ENCODE data around the gene CEBPZ.

The CEBPZ gene

DNA sequence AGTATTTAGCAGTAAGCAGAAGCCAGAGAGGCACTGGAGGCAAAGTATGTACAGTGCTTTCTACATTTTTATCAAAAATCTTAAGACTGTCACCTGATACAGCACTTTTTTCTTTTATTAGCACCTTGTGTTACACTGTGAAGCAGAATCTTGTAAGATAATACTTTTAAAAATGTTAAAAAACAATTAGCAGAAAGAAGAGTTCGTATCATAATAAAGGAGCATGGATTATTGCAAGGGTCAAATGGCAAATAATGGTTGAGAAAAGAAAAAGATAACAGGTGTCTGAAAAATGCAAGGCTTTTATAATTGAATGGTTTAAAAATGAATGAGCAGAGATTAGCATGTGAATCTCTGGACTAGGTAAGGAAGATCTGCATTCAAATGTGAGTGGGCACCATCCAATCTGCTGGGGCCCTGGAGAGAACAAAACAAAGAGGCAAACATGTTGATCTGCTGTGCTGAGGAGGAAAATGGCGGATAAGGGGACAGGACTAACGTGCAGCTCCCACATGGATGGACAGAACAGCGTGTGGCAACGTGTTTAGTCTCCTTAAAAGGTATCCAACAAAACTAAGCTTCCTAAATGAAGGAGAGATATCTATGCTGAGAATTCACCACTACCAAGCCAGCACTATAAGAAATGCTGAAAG lies 25.6 kb downstream of the CEBPZ start:
- no peak for TF ChIP-seq TCF12 (IDR thresholded peaks at IDR 0.05; ENCODE audit: low read depth)
- TF ChIP-seq, protein P1, sequence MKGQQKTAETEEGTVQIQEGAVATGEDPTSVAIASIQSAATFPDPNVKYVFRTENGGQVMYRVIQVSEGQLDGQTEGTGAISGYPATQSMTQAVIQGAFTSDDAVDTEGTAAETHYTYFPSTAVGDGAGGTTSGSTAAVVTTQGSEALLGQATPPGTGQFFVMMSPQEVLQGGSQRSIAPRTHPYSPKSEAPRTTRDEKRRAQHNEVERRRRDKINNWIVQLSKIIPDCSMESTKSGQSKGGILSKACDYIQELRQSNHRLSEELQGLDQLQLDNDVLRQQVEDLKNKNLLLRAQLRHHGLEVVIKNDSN (IDR thresholded peaks at IDR 0.05) = no peak
- TF ChIP-seq NFIC (IDR thresholded peaks at IDR 0.05) = no peak
- TF ChIP-seq FOXM1 (IDR thresholded peaks at IDR 0.05; ENCODE audit: borderline replicate concordance, low read depth) = no peak
- TF ChIP-seq RAD21 (IDR thresholded peaks at IDR 0.05; ENCODE audit: low read depth) = no peak
- no peak for TF ChIP-seq EP300 (IDR thresholded peaks at IDR 0.05; ENCODE audit: borderline replicate concordance)
- TF ChIP-seq ZBTB7A (IDR thresholded peaks at IDR 0.05; ENCODE audit: low read depth) = no peak
- TF ChIP-seq CEBPB (IDR thresholded peaks at IDR 0.05) = no peak
- no peak for TF ChIP-seq TAF1 (IDR thresholded peaks at IDR 0.05; ENCODE audit: low read depth)
- no peak for TF ChIP-seq EGR1 (IDR thresholded peaks at IDR 0.05)
- TF ChIP-seq, protein P2, sequence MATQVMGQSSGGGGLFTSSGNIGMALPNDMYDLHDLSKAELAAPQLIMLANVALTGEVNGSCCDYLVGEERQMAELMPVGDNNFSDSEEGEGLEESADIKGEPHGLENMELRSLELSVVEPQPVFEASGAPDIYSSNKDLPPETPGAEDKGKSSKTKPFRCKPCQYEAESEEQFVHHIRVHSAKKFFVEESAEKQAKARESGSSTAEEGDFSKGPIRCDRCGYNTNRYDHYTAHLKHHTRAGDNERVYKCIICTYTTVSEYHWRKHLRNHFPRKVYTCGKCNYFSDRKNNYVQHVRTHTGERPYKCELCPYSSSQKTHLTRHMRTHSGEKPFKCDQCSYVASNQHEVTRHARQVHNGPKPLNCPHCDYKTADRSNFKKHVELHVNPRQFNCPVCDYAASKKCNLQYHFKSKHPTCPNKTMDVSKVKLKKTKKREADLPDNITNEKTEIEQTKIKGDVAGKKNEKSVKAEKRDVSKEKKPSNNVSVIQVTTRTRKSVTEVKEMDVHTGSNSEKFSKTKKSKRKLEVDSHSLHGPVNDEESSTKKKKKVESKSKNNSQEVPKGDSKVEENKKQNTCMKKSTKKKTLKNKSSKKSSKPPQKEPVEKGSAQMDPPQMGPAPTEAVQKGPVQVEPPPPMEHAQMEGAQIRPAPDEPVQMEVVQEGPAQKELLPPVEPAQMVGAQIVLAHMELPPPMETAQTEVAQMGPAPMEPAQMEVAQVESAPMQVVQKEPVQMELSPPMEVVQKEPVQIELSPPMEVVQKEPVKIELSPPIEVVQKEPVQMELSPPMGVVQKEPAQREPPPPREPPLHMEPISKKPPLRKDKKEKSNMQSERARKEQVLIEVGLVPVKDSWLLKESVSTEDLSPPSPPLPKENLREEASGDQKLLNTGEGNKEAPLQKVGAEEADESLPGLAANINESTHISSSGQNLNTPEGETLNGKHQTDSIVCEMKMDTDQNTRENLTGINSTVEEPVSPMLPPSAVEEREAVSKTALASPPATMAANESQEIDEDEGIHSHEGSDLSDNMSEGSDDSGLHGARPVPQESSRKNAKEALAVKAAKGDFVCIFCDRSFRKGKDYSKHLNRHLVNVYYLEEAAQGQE (IDR thresholded peaks at IDR 0.05; ENCODE audit: low read depth) = no peak
- TF ChIP-seq, protein P3, sequence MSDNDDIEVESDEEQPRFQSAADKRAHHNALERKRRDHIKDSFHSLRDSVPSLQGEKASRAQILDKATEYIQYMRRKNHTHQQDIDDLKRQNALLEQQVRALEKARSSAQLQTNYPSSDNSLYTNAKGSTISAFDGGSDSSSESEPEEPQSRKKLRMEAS (IDR thresholded peaks at IDR 0.05) = no peak
- no peak for TF ChIP-seq TEAD4 (IDR thresholded peaks at IDR 0.05)
- no peak for TF ChIP-seq YY1 (IDR thresholded peaks at IDR 0.05; ENCODE audit: low read depth)

DNA sequence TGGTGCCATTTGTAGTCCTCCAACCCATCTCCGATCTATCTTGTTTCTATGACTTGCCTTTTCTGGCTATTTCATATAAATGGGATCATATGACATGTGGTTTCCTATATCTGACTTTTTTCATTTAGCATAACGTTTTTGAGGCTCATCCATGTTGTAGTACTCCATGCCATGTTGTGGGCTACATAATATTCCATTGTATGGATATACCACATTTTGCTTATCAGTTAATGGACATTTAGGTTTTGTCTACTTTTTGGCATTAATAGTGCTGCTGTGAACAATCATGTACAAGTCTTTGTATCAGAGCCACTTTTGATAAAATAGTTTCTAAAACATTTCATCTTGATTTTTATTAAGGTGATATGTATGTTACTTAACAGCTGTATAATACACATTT lies 27.7 kb downstream of the CEBPZ start:
- TF ChIP-seq FOXM1 (IDR thresholded peaks at IDR 0.05; ENCODE audit: borderline replicate concordance, low read depth) (no peak), CEBPB (IDR thresholded peaks at IDR 0.05) (no peak), TEAD4 (IDR thresholded peaks at IDR 0.05) (no peak), YY1 (IDR thresholded peaks at IDR 0.05; ENCODE audit: low read depth) (no peak), CREB1 (IDR thresholded peaks at IDR 0.05; ENCODE audit: low read depth) (no peak), EP300 (IDR thresholded peaks at IDR 0.05; ENCODE audit: borderline replicate concordance) (no peak), ZBTB7A (IDR thresholded peaks at IDR 0.05; ENCODE audit: low read depth) (no peak), TCF12 (IDR thresholded peaks at IDR 0.05; ENCODE audit: low read depth) (no peak), EGR1 (IDR thresholded peaks at IDR 0.05) (no peak), NFIC (IDR thresholded peaks at IDR 0.05) (no peak), TAF1 (IDR thresholded peaks at IDR 0.05; ENCODE audit: low read depth) (no peak), RAD21 (IDR thresholded peaks at IDR 0.05; ENCODE audit: low read depth) (no peak)
- TF ChIP-seq, protein P2 (IDR thresholded peaks at IDR 0.05; ENCODE audit: low read depth) = no peak
- TF ChIP-seq, protein P1 (IDR thresholded peaks at IDR 0.05) = no peak
- TF ChIP-seq, protein P3 (IDR thresholded peaks at IDR 0.05) = no peak

DNA sequence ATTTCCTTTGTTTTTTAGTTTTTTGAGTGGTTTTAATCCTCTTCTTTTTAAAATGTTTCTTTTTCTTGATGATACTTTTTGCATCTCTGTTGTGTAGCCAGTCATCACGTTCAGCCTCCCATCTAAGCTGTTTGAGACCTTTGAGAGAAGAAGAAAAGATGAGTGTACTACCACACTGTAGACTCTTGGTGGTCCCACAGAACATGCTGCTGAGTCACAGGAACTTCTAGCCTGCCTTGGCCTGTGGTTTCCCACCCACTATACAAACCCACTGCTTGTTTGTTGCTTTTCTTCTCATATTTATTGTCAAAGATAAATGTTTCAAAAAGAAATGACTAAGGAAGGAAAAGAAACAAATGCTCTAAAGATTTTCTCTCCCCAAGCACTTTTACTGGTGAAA lies 29.6 kb downstream of the CEBPZ start:
- TF ChIP-seq, protein P1 (IDR thresholded peaks at IDR 0.05) = no peak
- TF ChIP-seq CREB1 (IDR thresholded peaks at IDR 0.05; ENCODE audit: low read depth) (no peak), TEAD4 (IDR thresholded peaks at IDR 0.05) (no peak), FOXM1 (IDR thresholded peaks at IDR 0.05; ENCODE audit: borderline replicate concordance, low read depth) (no peak), EP300 (IDR thresholded peaks at IDR 0.05; ENCODE audit: borderline replicate concordance) (no peak), RAD21 (IDR thresholded peaks at IDR 0.05; ENCODE audit: low read depth) (no peak), EGR1 (IDR thresholded peaks at IDR 0.05) (no peak), TAF1 (IDR thresholded peaks at IDR 0.05; ENCODE audit: low read depth) (no peak), NFIC (IDR thresholded peaks at IDR 0.05) (no peak), CEBPB (IDR thresholded peaks at IDR 0.05) (no peak), TCF12 (IDR thresholded peaks at IDR 0.05; ENCODE audit: low read depth) (no peak), YY1 (IDR thresholded peaks at IDR 0.05; ENCODE audit: low read depth) (no peak), ZBTB7A (IDR thresholded peaks at IDR 0.05; ENCODE audit: low read depth) (no peak)
- TF ChIP-seq, protein P3 (IDR thresholded peaks at IDR 0.05) = no peak
- TF ChIP-seq, protein P2 (IDR thresholded peaks at IDR 0.05; ENCODE audit: low read depth) = no peak
